A375 (cell line): ENCODE measurements around the gene TNFRSF25. TPM values are rescaled to one million over a fixed set of nuclear protein-coding genes. Genes with fewer than 3 reads are reported as not detected.

Experiments used
- small RNA-seq: library from RNA; depleted of rRNA; stranded (forward); fragments of <200 nt; gene quantifications from one replicate; pipeline ENCODE3, GENCODE V24; 2014
- total RNA-seq: library from RNA; depleted of rRNA; stranded (reverse); fragments of >200 nt; shearing (Covaris generic); gene quantifications from 2 replicates; pipeline ENCODE4 v1.2.3, GENCODE V29; 2014; rRNA removed

The TNFRSF25 gene, protein sequence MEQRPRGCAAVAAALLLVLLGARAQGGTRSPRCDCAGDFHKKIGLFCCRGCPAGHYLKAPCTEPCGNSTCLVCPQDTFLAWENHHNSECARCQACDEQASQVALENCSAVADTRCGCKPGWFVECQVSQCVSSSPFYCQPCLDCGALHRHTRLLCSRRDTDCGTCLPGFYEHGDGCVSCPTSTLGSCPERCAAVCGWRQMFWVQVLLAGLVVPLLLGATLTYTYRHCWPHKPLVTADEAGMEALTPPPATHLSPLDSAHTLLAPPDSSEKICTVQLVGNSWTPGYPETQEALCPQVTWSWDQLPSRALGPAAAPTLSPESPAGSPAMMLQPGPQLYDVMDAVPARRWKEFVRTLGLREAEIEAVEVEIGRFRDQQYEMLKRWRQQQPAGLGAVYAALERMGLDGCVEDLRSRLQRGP
- 28.0 and 28.6 TPM in 2 replicates for total RNA-seq

DNA sequence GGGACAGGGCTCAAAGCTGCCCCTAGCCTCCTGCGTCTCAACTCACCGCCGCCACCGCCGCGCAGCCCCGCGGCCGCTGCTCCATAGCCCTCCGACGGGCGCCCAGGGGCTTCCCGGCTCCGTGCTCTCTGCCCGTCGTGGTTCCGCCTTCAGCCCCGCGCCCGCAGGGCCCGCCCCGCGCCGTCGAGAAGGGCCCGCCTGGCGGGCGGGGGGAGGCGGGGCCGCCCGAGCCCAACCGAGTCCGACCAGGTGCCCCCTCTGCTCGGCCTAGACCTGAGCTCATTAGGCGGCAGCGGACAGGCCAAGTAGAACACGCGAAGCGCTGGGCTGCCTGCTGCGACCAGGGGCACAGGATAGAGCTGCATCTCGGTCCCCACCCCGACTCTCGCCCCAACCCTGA, at the start of gene TNFRSF25:
Gene TNFRSF25 (minus strand): TSS at position 151 of the 400 bp plus-strand sequence. CDS start 66 bp downstream, at position 85.

GRCh38 chr1:6491480-6491962, 25.5 kb upstream of the TNFRSF25 start, which contains the start of gene PLEKHG5:
Gene PLEKHG5 (minus strand): TSS chr1:6491667. CDS start chr1:6477571, 14,096 bp downstream.

DNA sequence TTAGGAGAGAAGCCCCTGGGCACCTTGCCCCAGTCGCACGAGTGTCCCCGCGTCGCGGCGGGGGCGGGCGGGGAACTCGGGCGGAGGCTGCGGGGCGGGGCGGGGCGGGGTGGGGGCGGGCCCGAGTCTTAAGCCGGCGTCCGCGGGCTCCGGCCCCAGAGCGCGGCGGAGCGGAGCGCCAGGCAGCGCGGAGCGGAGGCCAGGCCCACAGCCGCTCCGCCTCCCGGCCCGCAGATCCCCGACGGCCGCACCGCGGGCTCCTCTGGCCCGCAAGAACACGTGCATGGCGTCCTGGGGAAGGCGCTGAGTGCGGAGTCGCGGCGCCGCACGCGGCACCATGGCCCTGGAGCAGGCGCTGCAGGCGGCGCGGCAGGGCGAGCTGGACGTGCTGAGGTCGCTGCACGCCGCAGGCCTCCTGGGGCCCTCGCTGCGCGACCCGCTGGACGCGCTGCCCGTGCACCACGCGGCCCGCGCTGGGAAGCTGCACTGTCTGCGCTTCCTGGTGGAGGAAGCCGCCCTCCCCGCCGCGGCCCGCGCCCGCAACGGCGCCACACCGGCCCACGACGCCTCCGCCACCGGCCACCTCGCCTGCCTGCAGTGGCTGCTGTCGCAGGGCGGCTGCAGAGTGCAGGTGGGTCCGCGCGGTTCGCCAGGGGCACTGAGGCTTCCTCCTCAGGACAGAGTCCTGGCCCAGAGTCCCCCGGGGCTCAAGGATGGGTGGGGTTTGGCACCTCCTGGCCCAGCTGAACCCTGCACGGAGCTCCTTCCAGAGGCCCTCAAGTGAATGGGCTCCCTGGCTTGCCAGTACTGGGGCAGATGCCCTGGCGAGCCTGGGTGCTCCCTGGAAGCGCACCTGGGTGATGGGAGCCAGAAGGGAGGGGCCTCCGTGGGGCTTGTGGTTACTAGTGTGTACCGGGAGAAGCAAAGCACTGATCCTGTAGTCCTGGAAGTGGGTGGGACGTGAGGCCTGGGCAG, 41.1 kb downstream of the TNFRSF25 start, which contains the start of gene ESPN:
Gene ESPN (plus strand): TSS at position 158 of the 975 bp plus-strand sequence. CDS start 180 bp downstream, at position 338.

DNA sequence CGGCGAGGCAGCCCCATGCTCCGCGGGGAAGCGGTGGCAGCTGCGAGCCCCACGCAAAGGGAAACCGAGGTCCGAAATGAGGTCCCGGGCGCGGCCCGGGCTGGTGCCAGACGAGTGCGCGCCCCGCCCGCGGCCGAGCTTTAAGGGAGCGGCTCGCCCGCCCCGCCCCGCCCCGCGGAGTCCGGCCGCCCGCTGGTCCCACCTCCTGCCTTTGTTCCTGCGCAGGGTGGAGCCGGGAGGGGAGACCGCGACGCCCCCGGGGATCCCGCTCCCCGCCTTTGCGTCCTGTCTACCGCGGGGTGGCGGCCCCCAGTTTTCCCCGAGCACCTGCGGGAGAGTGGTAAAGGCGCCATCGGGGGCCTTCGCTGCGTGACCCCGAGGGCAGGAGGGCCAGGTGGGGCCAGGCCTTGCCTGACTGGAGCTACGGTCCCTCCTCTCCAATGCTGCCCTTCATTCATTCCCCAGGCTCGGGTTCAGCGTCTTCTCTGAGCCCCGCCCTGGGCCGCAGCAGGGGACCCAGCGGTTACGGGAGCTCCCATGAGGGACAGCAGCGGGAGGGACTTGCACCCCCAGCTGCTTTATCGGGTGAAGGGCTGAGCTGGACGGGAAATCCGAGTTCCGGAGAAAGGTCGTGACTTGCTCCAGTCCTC, 46.0 kb downstream of the TNFRSF25 start, which contains the start of gene HES2:
Gene HES2 (minus strand): TSS at position 116 of the 650 bp plus-strand sequence. CDS start 99 bp downstream, at position 17.

Small RNAs within 50 kb of the gene (small RNA-seq; reads per million reads assigned to genes)
- not detected for gene MIR4252

Other genes starting within 250 kb of the TNFRSF25 start
- 48.7 and 49.2 TPM in 2 replicates for gene ICMT, start 230.2 kb downstream of the TNFRSF25 start, total RNA-seq
- gene HES3, start 222.0 kb downstream of the TNFRSF25 start, total RNA-seq = not detected in 2 replicates
- gene GPR153, start 205.1 kb downstream of the TNFRSF25 start, total RNA-seq = 26.1 and 29.0 TPM in 2 replicates
- 166 and 192 TPM in 2 replicates for gene ACOT7, start 72.4 kb downstream of the TNFRSF25 start, total RNA-seq
- gene HES2, start 46.3 kb downstream of the TNFRSF25 start, total RNA-seq = 0.68 and 2.0 TPM in 2 replicates
- 12.2 and 15.3 TPM in 2 replicates for gene ESPN, start 41.4 kb downstream of the TNFRSF25 start, total RNA-seq
- gene PLEKHG5, start 25.5 kb upstream of the TNFRSF25 start, total RNA-seq = 39.9 and 40.2 TPM in 2 replicates
- gene NOL9, start 88.3 kb upstream of the TNFRSF25 start, total RNA-seq = 27.9 and 31.2 TPM in 2 replicates
- 0.04 TPM in 1 of 2 replicates, not detected in the other for gene TAS1R1, start 89.1 kb upstream of the TNFRSF25 start, total RNA-seq
- 20.4 and 23.1 TPM in 2 replicates for gene ZBTB48, start 113.8 kb upstream of the TNFRSF25 start, total RNA-seq
- gene KLHL21, start 136.7 kb upstream of the TNFRSF25 start, total RNA-seq = 121 and 127 TPM in 2 replicates
- gene PHF13, start 147.6 kb upstream of the TNFRSF25 start, total RNA-seq = 9.2 and 11.1 TPM in 2 replicates
- 30.5 and 30.7 TPM in 2 replicates for gene THAP3, start 158.7 kb upstream of the TNFRSF25 start, total RNA-seq
- gene DNAJC11, start 235.6 kb upstream of the TNFRSF25 start, total RNA-seq = 48.4 and 71.1 TPM in 2 replicates